Head of caudate nucleus (tissue), 42 donors: Measurements from ENCODE around the gene ANKFY1.
"Not testable (repeated sequence)": the region's sequence is repeated elsewhere in the genome, so short reads cannot be mapped to it uniquely, and the experiment has no call there.

Experiments
- DNase-seq, 42 donors: peaks; one replicate each; pipeline versions ENCODE4 v3.0.0 to v3.0.0-alpha.2; 2020 to 2021; ENCODE audit warnings: mixed read lengths in 7 of 42
- intact Hi-C: fragments of 100-400 bp; cut with DNase I; formaldehyde crosslinking; loops from one replicate; pipeline ENCODE4 v1.15.0; 2022

ANKFY1 gene

DNA sequence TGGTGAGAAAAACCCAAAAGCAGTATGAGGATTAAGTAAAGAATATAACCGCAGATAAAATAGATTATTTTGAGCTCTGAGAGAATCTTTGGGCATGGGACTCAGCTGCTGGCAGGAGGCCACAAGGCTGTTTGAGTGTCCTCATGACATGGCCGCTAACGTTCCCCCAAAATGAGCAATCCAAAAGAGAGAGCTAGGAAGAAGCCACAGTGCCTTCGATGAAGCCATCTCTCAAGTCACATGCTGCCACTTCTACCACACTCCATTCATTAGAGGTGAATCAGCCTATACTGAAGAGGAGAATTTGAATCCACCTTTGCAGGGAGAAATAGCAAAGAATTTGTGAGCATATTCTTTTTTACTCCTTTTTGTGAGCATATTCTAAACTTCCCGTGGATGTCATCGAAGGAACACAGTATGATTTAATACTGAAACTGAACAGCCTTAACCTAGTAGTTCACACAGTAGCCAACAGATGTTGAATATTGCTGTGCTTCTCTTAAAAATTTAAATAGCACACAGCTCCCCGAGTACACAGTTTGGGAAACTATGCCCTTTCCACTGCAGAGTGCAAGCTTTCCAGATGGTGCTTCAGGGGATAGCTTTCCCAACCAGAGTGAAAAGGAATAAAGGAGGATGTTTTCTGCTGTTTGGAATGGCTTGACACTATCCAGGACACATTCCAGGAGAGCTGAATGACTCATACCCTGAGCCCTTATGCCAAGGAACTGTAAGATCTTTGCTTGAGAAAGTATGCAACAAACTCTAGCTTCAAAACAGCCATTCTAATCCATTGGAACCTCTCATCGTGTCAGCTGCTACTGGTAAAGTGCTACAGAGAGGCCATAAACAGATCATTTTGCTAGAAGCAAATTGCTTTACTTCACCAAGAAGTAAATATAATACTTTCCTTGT lies 33.9 kb downstream of the ANKFY1 start:
- DNase-seq = peak in 12 of 42 donors; percentile 4 to 65 (median 28)
- intact Hi-C loops = no loop called here

- DNase-seq = peak in 1 of 42 donors; percentile 30
- intact Hi-C loops = no loop called here
Measured at GRCh38 chr17:4221899-4222659, 41.7 kb downstream of the ANKFY1 start.

DNA sequence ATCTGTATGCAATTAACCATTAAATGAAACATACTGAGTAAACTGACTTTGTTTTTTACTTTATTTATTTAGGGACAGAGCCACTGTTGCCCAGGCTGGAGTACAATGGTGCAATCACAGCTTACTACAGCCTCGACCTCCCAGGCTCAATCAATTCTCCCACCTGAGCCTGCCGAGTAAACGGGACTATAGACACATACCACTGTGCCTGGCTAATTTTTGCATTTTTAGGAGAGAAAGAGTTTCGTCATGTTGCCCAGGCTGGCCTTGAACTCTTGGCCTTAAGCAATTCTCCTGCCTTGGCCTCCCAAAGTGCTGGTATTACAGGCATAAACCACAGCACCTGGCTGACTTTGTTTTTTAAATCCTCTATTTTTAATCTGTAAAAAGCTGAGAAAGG lies 42.6 kb downstream of the ANKFY1 start:
- intact Hi-C loops = no loop called here

DNA sequence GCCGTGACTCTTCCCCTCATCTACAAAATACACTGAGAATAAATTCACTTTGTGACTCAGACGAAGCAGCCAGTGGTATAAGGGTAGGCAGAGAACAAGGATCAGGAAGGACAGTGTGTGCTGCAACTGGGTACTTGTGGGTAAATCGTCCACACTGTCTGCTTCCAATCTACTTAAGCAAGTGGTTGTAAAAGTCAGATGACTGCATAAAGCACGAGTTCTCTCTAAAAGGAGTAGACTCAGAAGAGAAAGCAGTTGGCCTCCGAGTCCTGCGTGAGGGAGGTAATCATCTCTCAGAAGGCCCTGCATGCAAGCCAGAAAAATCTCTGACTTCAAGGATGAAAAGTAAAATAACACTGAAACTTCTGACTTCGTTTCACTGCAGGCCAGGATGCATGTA lies 43.1 kb downstream of the ANKFY1 start:
- intact Hi-C loops = no loop called here

More for the DNA sequence above, 42.6 kb downstream of the ANKFY1 start:
- peak in 1 of 42 donors; percentile 26 for DNase-seq

GRCh38 chr17:4219241-4219640 lies 44.5 kb downstream of the ANKFY1 start:
- no peak for DNase-seq
- intact Hi-C loops = loop anchor here (5.0 kb wide), 1 partner anchor 83 kb away; no protein-coding TSS in a partner anchor

More for the DNA sequence above, 43.1 kb downstream of the ANKFY1 start:
- peak in 1 of 42 donors; percentile 37 for DNase-seq

- intact Hi-C loops = loop anchor here (2.0 to 5.0 kb wide), 2 partner anchors 86 to 197 kb away; no protein-coding TSS in a partner anchor
- no peak for DNase-seq
Measured at GRCh38 chr17:4215882-4216570, 47.8 kb downstream of the ANKFY1 start.

GRCh38 chr17:4214157-4214556 lies 49.6 kb downstream of the ANKFY1 start:
- DNase-seq = no peak
- intact Hi-C loops = loop anchor here (2.0 kb wide), 1 partner anchor 199 kb away; no protein-coding TSS in a partner anchor

GRCh38 chr17:4209611-4210010 lies 54.2 kb downstream of the ANKFY1 start:
- DNase-seq = peak in 2 of 42 donors; percentile 29 to 42
- intact Hi-C loops = no loop called here

GRCh38 chr17:4208238-4208637 lies 55.5 kb downstream of the ANKFY1 start:
- no peak for DNase-seq
- intact Hi-C loops = no loop called here

- intact Hi-C loops = no loop called here
- no peak for DNase-seq
Measured at GRCh38 chr17:4206962-4207361, 56.8 kb downstream of the ANKFY1 start.

GRCh38 chr17:4205917-4206316 lies 57.9 kb downstream of the ANKFY1 start:
- peak in 1 of 42 donors; percentile 7 for DNase-seq

DNA sequence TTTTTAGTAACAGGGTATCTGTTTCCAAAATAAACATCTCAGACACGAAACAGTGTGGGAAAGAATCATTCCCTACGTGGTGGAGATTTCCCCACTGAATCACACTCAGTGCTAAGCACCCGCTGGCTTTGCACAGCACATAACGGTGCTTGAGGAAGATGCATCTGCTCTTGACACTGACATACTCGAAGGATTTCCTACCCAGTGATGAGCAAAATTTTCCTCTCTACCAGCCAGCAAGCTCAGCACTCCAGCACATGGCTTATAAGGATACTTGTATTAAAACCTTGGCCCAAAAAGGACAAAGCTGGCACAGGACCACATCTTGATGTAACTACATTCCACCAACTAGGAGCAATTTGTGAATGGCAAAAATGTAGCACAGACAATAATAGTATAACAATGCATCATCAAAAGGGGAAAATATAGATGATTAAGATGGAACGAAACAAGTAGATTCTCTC lies 59.0 kb downstream of the ANKFY1 start:
- peak in 8 of 42 donors; percentile 17 to 45 (median 22) for DNase-seq
- intact Hi-C loops = no loop called here

More at GRCh38 chr17:4205917-4206316, 57.9 kb downstream of the ANKFY1 start:
- intact Hi-C loops = no loop called here

GRCh38 chr17:4204190-4204589 lies 59.6 kb downstream of the ANKFY1 start:
- intact Hi-C loops = no loop called here
- DNase-seq = no peak

GRCh38 chr17:4201226-4201625 lies 62.6 kb downstream of the ANKFY1 start:
- intact Hi-C loops = no loop called here
- no peak for DNase-seq

DNA sequence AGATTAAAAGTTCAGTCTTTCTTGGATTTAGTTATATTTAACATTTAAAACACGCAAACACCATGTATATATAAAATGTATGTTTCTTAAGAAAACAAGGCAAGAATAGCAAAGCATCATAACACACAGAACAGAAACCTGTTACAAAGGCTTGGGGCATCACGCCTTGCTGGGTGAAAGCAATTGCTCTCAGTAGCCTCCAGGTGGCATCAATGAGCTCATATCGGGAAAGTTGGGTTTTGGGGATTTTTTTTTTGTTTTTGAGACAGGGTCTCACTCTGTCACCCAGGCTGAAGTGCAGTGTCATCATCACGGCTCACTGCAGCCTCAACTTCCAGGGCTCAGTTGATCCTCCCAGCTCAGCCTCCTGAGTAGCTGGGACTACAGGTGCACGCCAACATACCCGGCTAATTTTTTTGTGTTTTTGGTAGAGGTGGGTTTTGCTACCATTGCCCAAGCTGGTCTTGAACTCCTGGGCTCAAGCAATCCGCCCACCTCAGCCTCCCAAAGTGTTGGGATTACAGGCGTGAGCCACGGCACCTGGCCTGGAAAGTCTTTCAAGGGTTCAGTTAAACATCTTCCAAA lies 63.9 kb downstream of the ANKFY1 start:
- DNase-seq = peak in 10 of 42 donors; percentile 18 to 68 (median 32)
- intact Hi-C loops = no loop called here

DNA sequence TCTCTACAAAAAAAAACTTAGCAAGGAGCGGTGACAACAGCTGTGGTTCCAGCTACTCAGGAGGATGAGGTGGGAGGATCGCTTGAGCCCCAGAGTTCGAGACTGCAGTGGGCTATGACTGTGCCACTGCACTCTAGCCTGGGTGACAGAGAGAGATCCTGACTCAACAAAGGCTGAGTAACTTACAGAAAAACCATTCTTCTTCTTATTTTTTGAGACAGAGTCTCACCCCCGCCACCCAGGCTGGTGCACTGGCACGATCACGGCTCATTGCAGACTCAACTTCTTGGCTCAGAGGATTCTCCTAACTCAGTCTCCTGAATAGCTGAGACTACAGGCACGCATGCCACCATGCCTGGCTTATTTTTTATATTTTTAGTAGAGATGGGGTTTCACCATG lies 64.8 kb downstream of the ANKFY1 start:
- peak; percentile 16 to 86 (median 62) for DNase-seq

GRCh38 chr17:4195306-4195705 lies 68.5 kb downstream of the ANKFY1 start:
- peak in 3 of 42 donors; percentile 6 to 44 (median 25) for DNase-seq
- intact Hi-C loops = no loop called here

More for the DNA sequence above, 64.8 kb downstream of the ANKFY1 start:
- intact Hi-C loops = no loop called here

DNA sequence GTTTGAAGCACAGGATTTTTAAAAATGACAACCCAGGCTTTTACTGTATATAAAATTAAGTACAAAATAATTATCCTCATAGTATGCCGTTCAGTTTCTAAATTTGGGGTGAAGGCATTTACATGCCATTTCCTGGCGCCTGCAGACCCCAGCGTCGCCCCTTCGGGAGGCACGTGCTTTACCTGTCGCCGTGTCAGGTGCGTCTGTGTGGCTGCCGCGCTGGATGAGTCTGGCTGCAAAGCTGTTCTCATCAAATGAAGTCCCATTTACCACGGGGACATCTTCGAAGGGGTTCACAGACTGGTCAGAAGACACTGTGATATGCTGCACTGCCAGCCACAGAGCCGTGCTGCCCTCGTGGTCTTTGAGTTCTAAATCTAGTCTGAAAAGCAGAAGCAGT lies 69.0 kb downstream of the ANKFY1 start:
- intact Hi-C loops = no loop called here
- DNase-seq = peak in 2 of 42 donors; percentile 22 to 47

- intact Hi-C loops, DNase-seq: not testable (repeated sequence)
Measured at GRCh38 chr17:4190791-4191190, 73.0 kb downstream of the ANKFY1 start.
